ENCODE results near the gene LMX1B. TPM values are rescaled to one million over a fixed set of nuclear protein-coding genes. Genes with fewer than 3 reads are reported as not detected.

LMX1B gene
- total RNA-seq, 1 experiment from 2014 or later = 2.6 TPM

GRCh38 chr9:126743041-126743440 lies 129.3 kb downstream of the LMX1B start:
- H3K36me3 ChIP-seq (ENCODE audit: control insufficient read depth, insufficient read depth, low read length) = no peaks in the 10 kb centered on the region
- no peaks in the 10 kb centered on the region for H3K4me1 ChIP-seq (ENCODE audit: control insufficient read depth, insufficient read depth, low read length)
- in situ Hi-C loops (cut with HindIII; ENCODE audit: low pct_unique_long_range_greater_than_20kb, low sequenced_read_pairs) (no loop called here), intact Hi-C loops (cut with micrococcal nuclease; ENCODE audit: unreplicated experiment) (no loop called here)
- no peak overlapping the region for H3K4me3 ChIP-seq (ENCODE audit: low read depth in 2 of 2, low read length in 2 of 2)
- DNase-seq (ENCODE audit: low read depth, low spot score) = no peak
- no peak overlapping the region for H3K27ac ChIP-seq (ENCODE audit: low read length)
- H3K9me3 ChIP-seq (ENCODE audit: control insufficient read depth, insufficient read depth, low read depth, low read length) = no peaks in the 10 kb centered on the region
- BruUV-seq (replicated peaks) = no TSS peak
- ChIA-PET POLR2A (no interaction called here), CTCF (interaction anchor here (0.8 kb wide), 1 partner anchor 37 kb away, joined by 3 read pairs; no protein-coding TSS in a partner anchor)
- ATAC-seq = no peak
- peaks cover 2% of the 10 kb centered on the region for H3K27me3 ChIP-seq (ENCODE audit: control insufficient read depth, insufficient read depth, low read length)
- no peak for TF ChIP-seq SIN3A (IDR thresholded peaks at IDR 0.05; ENCODE audit: borderline replicate concordance, insufficient read depth, low read depth, low read length)
- no peak for TF ChIP-seq TCF7L2 (IDR thresholded peaks at IDR 0.05; ENCODE audit: low read depth, low read length)
- no peak for TF ChIP-seq CTCF (IDR thresholded peaks at IDR 0.05)
- no peak for TF ChIP-seq POLR2AphosphoS5 (IDR thresholded peaks at IDR 0.05; ENCODE audit: low read depth, low read length)
- no peak for TF ChIP-seq REST (IDR thresholded peaks at IDR 0.05; ENCODE audit: insufficient read depth in 1 of 2, low read depth in 2 of 2, low read length in 1 of 2)

GRCh38 chr9:126745574-126746411 lies 132.1 kb downstream of the LMX1B start:
- TF ChIP-seq TCF7L2 (IDR thresholded peaks at IDR 0.05; ENCODE audit: low read depth, low read length) (no peak), SIN3A (IDR thresholded peaks at IDR 0.05; ENCODE audit: borderline replicate concordance, insufficient read depth, low read depth, low read length) (no peak), POLR2AphosphoS5 (IDR thresholded peaks at IDR 0.05; ENCODE audit: low read depth, low read length) (no peak), CTCF (IDR thresholded peaks at IDR 0.05) (no peak), REST (IDR thresholded peaks at IDR 0.05; ENCODE audit: insufficient read depth in 1 of 2, low read depth in 2 of 2, low read length in 1 of 2) (no peak)
- Histone ChIP-seq H3K9me3 (ENCODE audit: control insufficient read depth, insufficient read depth, low read depth, low read length) (no peaks in the 10 kb centered on the region), H3K4me3 (ENCODE audit: low read depth in 2 of 2, low read length in 2 of 2) (no peak overlapping the region), H3K36me3 (ENCODE audit: control insufficient read depth, insufficient read depth, low read length) (no peaks in the 10 kb centered on the region), H3K27ac (ENCODE audit: low read length) (no peak overlapping the region), H3K4me1 (ENCODE audit: control insufficient read depth, insufficient read depth, low read length) (no peaks in the 10 kb centered on the region), H3K27me3 (ENCODE audit: control insufficient read depth, insufficient read depth, low read length) (no peaks in the 10 kb centered on the region; the same call in none of the 2 replicates)
- ATAC-seq (no peak), DNase-seq (ENCODE audit: low read depth, low spot score) (no peak)
- in situ Hi-C loops (cut with HindIII; ENCODE audit: low pct_unique_long_range_greater_than_20kb, low sequenced_read_pairs) (no loop called here), intact Hi-C loops (cut with micrococcal nuclease; ENCODE audit: unreplicated experiment) (no loop called here)
- ChIA-PET POLR2A (no interaction called here), CTCF (no interaction called here)
- no TSS peak for BruUV-seq (replicated peaks)
